ENCODE measurements around the gene GUCY1A1.

DNA sequence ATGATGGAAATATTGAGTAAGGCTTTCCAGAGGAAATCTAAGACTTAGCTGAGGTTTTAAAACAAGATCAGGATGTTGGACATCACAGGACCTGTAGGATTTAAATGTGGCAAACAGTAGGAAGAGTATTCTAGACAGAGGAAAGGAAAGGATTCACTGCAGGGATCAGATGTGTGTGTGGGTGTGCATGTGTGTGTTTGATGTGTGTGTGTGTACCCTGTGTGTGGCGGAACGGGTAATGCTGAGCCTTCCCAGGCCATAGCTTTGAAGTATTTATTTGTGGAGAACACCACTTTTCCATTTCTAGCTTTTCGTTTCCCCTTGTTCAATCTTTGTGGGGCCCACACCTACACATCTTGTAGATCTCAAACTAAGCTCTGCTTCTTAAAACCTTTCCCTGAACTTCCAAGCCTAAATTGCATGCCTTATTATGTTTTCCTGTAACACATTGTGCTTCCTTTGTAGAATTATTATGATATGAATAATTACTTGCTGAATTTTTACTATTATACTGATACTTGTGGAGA lies 6.9 kb downstream of the GUCY1A1 start:
- TF ChIP-seq, protein P1, sequence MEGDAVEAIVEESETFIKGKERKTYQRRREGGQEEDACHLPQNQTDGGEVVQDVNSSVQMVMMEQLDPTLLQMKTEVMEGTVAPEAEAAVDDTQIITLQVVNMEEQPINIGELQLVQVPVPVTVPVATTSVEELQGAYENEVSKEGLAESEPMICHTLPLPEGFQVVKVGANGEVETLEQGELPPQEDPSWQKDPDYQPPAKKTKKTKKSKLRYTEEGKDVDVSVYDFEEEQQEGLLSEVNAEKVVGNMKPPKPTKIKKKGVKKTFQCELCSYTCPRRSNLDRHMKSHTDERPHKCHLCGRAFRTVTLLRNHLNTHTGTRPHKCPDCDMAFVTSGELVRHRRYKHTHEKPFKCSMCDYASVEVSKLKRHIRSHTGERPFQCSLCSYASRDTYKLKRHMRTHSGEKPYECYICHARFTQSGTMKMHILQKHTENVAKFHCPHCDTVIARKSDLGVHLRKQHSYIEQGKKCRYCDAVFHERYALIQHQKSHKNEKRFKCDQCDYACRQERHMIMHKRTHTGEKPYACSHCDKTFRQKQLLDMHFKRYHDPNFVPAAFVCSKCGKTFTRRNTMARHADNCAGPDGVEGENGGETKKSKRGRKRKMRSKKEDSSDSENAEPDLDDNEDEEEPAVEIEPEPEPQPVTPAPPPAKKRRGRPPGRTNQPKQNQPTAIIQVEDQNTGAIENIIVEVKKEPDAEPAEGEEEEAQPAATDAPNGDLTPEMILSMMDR (IDR thresholded peaks at IDR 0.05) = no peak
- TF ChIP-seq POLR2AphosphoS5 (IDR thresholded peaks at IDR 0.05) = no peak
- no peak for TF ChIP-seq POLR2A (IDR thresholded peaks at IDR 0.05)
